ENCODE measurements around the gene CMTM8.
"Not testable (repeated sequence)": the region's sequence is repeated elsewhere in the genome, so short reads cannot be mapped to it uniquely, and the experiment has no call there.

The CMTM8 gene

GRCh38 chr3:32238453-32239306 is at the start of gene CMTM8:
TSS of gene CMTM8 (plus strand) at chr3:32238680. CDS start at chr3:32238973, 293 bp downstream.
- Mint-ChIP-seq H3K27ac (peak within 1 kb of the TSS; percentile 17), H3K4me1 (peaks cover 18% of the 10 kb centered on the region), H3K9me3 (no peaks in the 10 kb centered on the region), H3K4me3 (peak within 1 kb of the TSS; percentile 73), H3K36me3 (no peaks in the 10 kb centered on the region)
- ATAC-seq, result peak; percentile 87
- DNase-seq (ENCODE audit: low spot score in 2 of 2), result peak; percentile 24 to 63

GRCh38 chr3:32189693-32190092 is 48.8 kb upstream of the CMTM8 start:
- Mint-ChIP-seq H3K4me1 (no peaks in the 10 kb centered on the region), H3K9me3 (no peaks in the 10 kb centered on the region), H3K4me3 (no peak overlapping the region), H3K36me3 (no peaks in the 10 kb centered on the region), H3K27ac (no peak overlapping the region)
- ATAC-seq (no peak), DNase-seq (ENCODE audit: low spot score in 2 of 2) (no peak)

GRCh38 chr3:32190556-32190955 is 47.9 kb upstream of the CMTM8 start:
- not testable (repeated sequence) for H3K27ac Mint-ChIP-seq; H3K4me1 Mint-ChIP-seq; ATAC-seq; DNase-seq (ENCODE audit: low spot score in 2 of 2); H3K36me3 Mint-ChIP-seq; H3K9me3 Mint-ChIP-seq; H3K4me3 Mint-ChIP-seq

GRCh38 chr3:32193101-32193500 is 45.4 kb upstream of the CMTM8 start:
- Mint-ChIP-seq H3K4me3 (no peak overlapping the region), H3K9me3 (no peaks in the 10 kb centered on the region), H3K27ac (no peak overlapping the region), H3K4me1 (no peaks in the 10 kb centered on the region), H3K36me3 (no peaks in the 10 kb centered on the region)
- DNase-seq (ENCODE audit: low spot score in 2 of 2) (no peak), ATAC-seq (no peak)

- ATAC-seq (no peak), DNase-seq (ENCODE audit: low spot score in 2 of 2) (no peak)
- Mint-ChIP-seq H3K36me3 (no peaks in the 10 kb centered on the region), H3K4me3 (no peak overlapping the region), H3K9me3 (no peaks in the 10 kb centered on the region), H3K4me1 (no peaks in the 10 kb centered on the region), H3K27ac (no peak overlapping the region)
These were observed 43.8 kb upstream of the CMTM8 start for GRCh38 chr3:32194653-32195052.

GRCh38 chr3:32195995-32196540 is 42.4 kb upstream of the CMTM8 start:
- no peak overlapping the region for H3K27ac Mint-ChIP-seq
- H3K4me3 Mint-ChIP-seq, result no peak overlapping the region
- H3K4me1 Mint-ChIP-seq, result no peaks in the 10 kb centered on the region
- no peaks in the 10 kb centered on the region for H3K9me3 Mint-ChIP-seq
- no peaks in the 10 kb centered on the region for H3K36me3 Mint-ChIP-seq
- ATAC-seq (no peak), DNase-seq (ENCODE audit: low spot score in 2 of 2) (no peak)

- Mint-ChIP-seq H3K27ac (no peak overlapping the region), H3K4me3 (no peak overlapping the region)
These were observed 40.5 kb upstream of the CMTM8 start for GRCh38 chr3:32197991-32198390.

GRCh38 chr3:32198714-32199113 is 39.8 kb upstream of the CMTM8 start:
- no peak for DNase-seq (ENCODE audit: low spot score in 2 of 2)
- no peak overlapping the region for H3K4me3 Mint-ChIP-seq
- no peaks in the 10 kb centered on the region for H3K36me3 Mint-ChIP-seq

More at GRCh38 chr3:32197991-32198390, 40.5 kb upstream of the CMTM8 start:
- H3K9me3 Mint-ChIP-seq, result no peaks in the 10 kb centered on the region
- no peak for ATAC-seq
- DNase-seq (ENCODE audit: low spot score in 2 of 2), result no peak
- H3K4me1 Mint-ChIP-seq, result no peaks in the 10 kb centered on the region
- no peaks in the 10 kb centered on the region for H3K36me3 Mint-ChIP-seq

GRCh38 chr3:32200490-32200889 is 38.0 kb upstream of the CMTM8 start:
- H3K4me3 Mint-ChIP-seq, result no peak overlapping the region
- no peaks in the 10 kb centered on the region for H3K4me1 Mint-ChIP-seq
- ATAC-seq, result no peak
- no peak overlapping the region for H3K27ac Mint-ChIP-seq
- H3K9me3 Mint-ChIP-seq, result no peaks in the 10 kb centered on the region
- H3K36me3 Mint-ChIP-seq, result no peaks in the 10 kb centered on the region
- no peak for DNase-seq (ENCODE audit: low spot score in 2 of 2)

More at GRCh38 chr3:32198714-32199113, 39.8 kb upstream of the CMTM8 start:
- no peaks in the 10 kb centered on the region for H3K9me3 Mint-ChIP-seq
- no peak overlapping the region for H3K27ac Mint-ChIP-seq
- H3K4me1 Mint-ChIP-seq, result no peaks in the 10 kb centered on the region
- no peak for ATAC-seq

GRCh38 chr3:32200992-32201758 is 37.3 kb upstream of the CMTM8 start:
- no peak overlapping the region for H3K4me3 Mint-ChIP-seq
- ATAC-seq, result no peak
- H3K36me3 Mint-ChIP-seq, result no peaks in the 10 kb centered on the region
- no peaks in the 10 kb centered on the region for H3K4me1 Mint-ChIP-seq
- DNase-seq (ENCODE audit: low spot score in 2 of 2), result no peak
- no peak overlapping the region for H3K27ac Mint-ChIP-seq
- H3K9me3 Mint-ChIP-seq, result no peaks in the 10 kb centered on the region

GRCh38 chr3:32202496-32202895 is 36.0 kb upstream of the CMTM8 start:
- H3K36me3 Mint-ChIP-seq, result no peaks in the 10 kb centered on the region
- DNase-seq (ENCODE audit: low spot score in 2 of 2), result no peak
- H3K4me1 Mint-ChIP-seq, result no peaks in the 10 kb centered on the region
- H3K4me3 Mint-ChIP-seq, result no peak overlapping the region
- ATAC-seq, result no peak
- H3K9me3 Mint-ChIP-seq, result no peaks in the 10 kb centered on the region
- no peak overlapping the region for H3K27ac Mint-ChIP-seq

GRCh38 chr3:32203854-32204253 is 34.6 kb upstream of the CMTM8 start:
- Mint-ChIP-seq H3K4me1 (no peaks in the 10 kb centered on the region), H3K9me3 (no peaks in the 10 kb centered on the region), H3K27ac (no peak overlapping the region), H3K36me3 (no peaks in the 10 kb centered on the region), H3K4me3 (no peak overlapping the region)
- no peak for ATAC-seq
- no peak for DNase-seq (ENCODE audit: low spot score in 2 of 2)

GRCh38 chr3:32208447-32208846 is 30.0 kb upstream of the CMTM8 start:
- Mint-ChIP-seq H3K4me3 (no peak overlapping the region), H3K36me3 (no peaks in the 10 kb centered on the region), H3K27ac (no peak overlapping the region), H3K9me3 (no peaks in the 10 kb centered on the region), H3K4me1 (no peaks in the 10 kb centered on the region)
- ATAC-seq, result no peak
- no peak for DNase-seq (ENCODE audit: low spot score in 2 of 2)

- Mint-ChIP-seq H3K27ac (no peak overlapping the region), H3K36me3 (no peaks in the 10 kb centered on the region), H3K4me1 (no peaks in the 10 kb centered on the region), H3K4me3 (no peak overlapping the region), H3K9me3 (no peaks in the 10 kb centered on the region)
- no peak for DNase-seq (ENCODE audit: low spot score in 2 of 2)
- no peak for ATAC-seq
These were observed 23.3 kb upstream of the CMTM8 start for GRCh38 chr3:32215185-32215584.

GRCh38 chr3:32216172-32216783 is 22.2 kb upstream of the CMTM8 start:
- no peaks in the 10 kb centered on the region for H3K36me3 Mint-ChIP-seq

More at GRCh38 chr3:32216172-32216783, 22.2 kb upstream of the CMTM8 start:
- H3K27ac Mint-ChIP-seq, result no peak overlapping the region
- no peaks in the 10 kb centered on the region for H3K4me1 Mint-ChIP-seq
- ATAC-seq (no peak), DNase-seq (ENCODE audit: low spot score in 2 of 2) (no peak)
- peaks cover 3% of the 10 kb centered on the region for H3K9me3 Mint-ChIP-seq
- no peak overlapping the region for H3K4me3 Mint-ChIP-seq
